Stimulated activated CD8-positive, alpha-beta memory T cell treated with anti-CD3 and anti-CD28 coated beads, Interleukin-12 subunit alpha, Interleukin-12 subunit beta, amount 100 ng/mL, for 24 hours (primary cell): Measurements from ENCODE around the gene DNM3.
"Not testable (repeated sequence)": the region's sequence is repeated elsewhere in the genome, so short reads cannot be mapped to it uniquely, and the experiment has no call there.

Source experiments
- DNase-seq: peaks from one replicate; pipeline ENCODE4 v3.0.0-alpha.2; 2020; ENCODE audit errors: extremely low read depth

Gene DNM3

GRCh38 chr1:172277275-172277674, 436.0 kb downstream of the DNM3 start:
- DNase-seq = no peak

GRCh38 chr1:172277989-172278388, 436.7 kb downstream of the DNM3 start:
- DNase-seq = no peak

- no peak for DNase-seq
Measured at GRCh38 chr1:172278478-172278877, 437.2 kb downstream of the DNM3 start.

- no peak for DNase-seq
Measured at GRCh38 chr1:172279939-172280636, 438.8 kb downstream of the DNM3 start.

GRCh38 chr1:172283766-172284165, 442.5 kb downstream of the DNM3 start:
- no peak for DNase-seq

GRCh38 chr1:172286629-172287076, 445.4 kb downstream of the DNM3 start:
- DNase-seq = no peak

- no peak for DNase-seq
Measured at GRCh38 chr1:172287208-172287607, 445.9 kb downstream of the DNM3 start.

- no peak for DNase-seq
Measured at GRCh38 chr1:172288581-172288980, 447.3 kb downstream of the DNM3 start.

- DNase-seq = no peak
Measured at GRCh38 chr1:172289448-172289847, 448.1 kb downstream of the DNM3 start.

GRCh38 chr1:172292840-172293239, 451.5 kb downstream of the DNM3 start:
- no peak for DNase-seq

GRCh38 chr1:172293429-172293828, 452.1 kb downstream of the DNM3 start:
- no peak for DNase-seq

- no peak for DNase-seq
Measured at GRCh38 chr1:172298141-172298540, 456.8 kb downstream of the DNM3 start.

- DNase-seq = no peak
Measured at GRCh38 chr1:172298911-172299310, 457.6 kb downstream of the DNM3 start.

GRCh38 chr1:172299515-172299914, 458.2 kb downstream of the DNM3 start:
- DNase-seq = no peak

- DNase-seq = not testable (repeated sequence)
Measured at GRCh38 chr1:172307508-172307907, 466.2 kb downstream of the DNM3 start.

- DNase-seq = no peak
Measured at GRCh38 chr1:172308142-172308541, 466.8 kb downstream of the DNM3 start.

- DNase-seq = no peak
Measured at GRCh38 chr1:172308577-172308976, 467.3 kb downstream of the DNM3 start.

- DNase-seq = no peak
Measured at GRCh38 chr1:172320733-172321132, 479.4 kb downstream of the DNM3 start.

GRCh38 chr1:172321451-172321850, 480.2 kb downstream of the DNM3 start:
- DNase-seq = no peak

- DNase-seq = no peak
Measured at GRCh38 chr1:172322219-172323061, 481.1 kb downstream of the DNM3 start.

- no peak for DNase-seq
Measured at GRCh38 chr1:172323686-172324085, 482.4 kb downstream of the DNM3 start.

- no peak for DNase-seq
Measured at GRCh38 chr1:172324086-172324485, 482.8 kb downstream of the DNM3 start.

- no peak for DNase-seq
Measured at GRCh38 chr1:172324761-172325160, 483.5 kb downstream of the DNM3 start.
